ENCODE data around the gene IZUMO1.

IZUMO1 gene

DNA sequence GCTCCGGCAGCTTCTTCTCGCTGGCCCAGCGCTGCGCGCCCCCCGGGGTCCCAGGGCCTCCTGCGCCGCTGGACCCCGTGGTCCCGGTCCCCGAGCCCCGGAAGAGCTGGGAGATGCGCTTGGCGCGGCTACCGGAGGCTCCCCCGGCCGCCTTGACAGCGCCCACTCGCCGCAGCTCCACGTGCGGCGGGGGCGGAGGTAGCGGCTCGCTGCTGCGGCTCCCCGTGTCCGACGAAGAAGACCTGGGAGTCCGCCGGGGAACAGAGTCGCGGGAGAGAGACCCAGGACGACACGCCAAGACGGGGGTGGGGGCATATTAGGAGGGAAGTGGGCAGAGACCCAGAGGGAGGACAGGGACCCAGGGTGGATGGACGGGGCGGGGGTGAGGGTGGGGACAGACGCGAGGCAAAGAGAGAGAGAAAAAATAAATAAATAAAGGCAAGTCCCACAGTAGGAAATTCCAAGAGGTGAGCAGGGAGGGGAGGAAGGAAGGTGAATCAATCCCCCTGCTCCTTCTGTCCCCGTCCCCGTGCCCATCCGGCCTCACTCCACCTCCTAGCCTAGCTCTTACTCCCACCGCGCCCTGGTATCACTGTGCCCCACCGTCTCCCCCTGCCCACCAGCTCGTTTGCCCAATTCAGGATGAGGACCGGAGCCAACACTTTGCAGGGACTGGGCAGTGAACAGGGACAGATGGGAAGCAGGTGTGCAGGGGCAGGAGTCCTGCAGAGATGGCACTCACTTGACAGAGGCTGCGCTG lies 7.1 kb downstream of the IZUMO1 start:
- H3K4me1 ChIP-seq, result peaks cover 7% of the 10 kb centered on the region; the same call in 1 of the 2 replicates
- no peaks in the 10 kb centered on the region for H3K9me3 ChIP-seq
- TF ChIP-seq, protein P1, sequence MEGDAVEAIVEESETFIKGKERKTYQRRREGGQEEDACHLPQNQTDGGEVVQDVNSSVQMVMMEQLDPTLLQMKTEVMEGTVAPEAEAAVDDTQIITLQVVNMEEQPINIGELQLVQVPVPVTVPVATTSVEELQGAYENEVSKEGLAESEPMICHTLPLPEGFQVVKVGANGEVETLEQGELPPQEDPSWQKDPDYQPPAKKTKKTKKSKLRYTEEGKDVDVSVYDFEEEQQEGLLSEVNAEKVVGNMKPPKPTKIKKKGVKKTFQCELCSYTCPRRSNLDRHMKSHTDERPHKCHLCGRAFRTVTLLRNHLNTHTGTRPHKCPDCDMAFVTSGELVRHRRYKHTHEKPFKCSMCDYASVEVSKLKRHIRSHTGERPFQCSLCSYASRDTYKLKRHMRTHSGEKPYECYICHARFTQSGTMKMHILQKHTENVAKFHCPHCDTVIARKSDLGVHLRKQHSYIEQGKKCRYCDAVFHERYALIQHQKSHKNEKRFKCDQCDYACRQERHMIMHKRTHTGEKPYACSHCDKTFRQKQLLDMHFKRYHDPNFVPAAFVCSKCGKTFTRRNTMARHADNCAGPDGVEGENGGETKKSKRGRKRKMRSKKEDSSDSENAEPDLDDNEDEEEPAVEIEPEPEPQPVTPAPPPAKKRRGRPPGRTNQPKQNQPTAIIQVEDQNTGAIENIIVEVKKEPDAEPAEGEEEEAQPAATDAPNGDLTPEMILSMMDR (IDR thresholded peaks at IDR 0.05; ENCODE audit: low read depth, low read length), result no peak
- H3K4me3 ChIP-seq (ENCODE audit: low read depth, low read length), result peak overlapping the region; percentile 51
- H3K27me3 ChIP-seq, result peaks cover 5% of the 10 kb centered on the region
- H3K36me3 ChIP-seq, result no peaks in the 10 kb centered on the region
- DNase-seq, result no peak

DNA sequence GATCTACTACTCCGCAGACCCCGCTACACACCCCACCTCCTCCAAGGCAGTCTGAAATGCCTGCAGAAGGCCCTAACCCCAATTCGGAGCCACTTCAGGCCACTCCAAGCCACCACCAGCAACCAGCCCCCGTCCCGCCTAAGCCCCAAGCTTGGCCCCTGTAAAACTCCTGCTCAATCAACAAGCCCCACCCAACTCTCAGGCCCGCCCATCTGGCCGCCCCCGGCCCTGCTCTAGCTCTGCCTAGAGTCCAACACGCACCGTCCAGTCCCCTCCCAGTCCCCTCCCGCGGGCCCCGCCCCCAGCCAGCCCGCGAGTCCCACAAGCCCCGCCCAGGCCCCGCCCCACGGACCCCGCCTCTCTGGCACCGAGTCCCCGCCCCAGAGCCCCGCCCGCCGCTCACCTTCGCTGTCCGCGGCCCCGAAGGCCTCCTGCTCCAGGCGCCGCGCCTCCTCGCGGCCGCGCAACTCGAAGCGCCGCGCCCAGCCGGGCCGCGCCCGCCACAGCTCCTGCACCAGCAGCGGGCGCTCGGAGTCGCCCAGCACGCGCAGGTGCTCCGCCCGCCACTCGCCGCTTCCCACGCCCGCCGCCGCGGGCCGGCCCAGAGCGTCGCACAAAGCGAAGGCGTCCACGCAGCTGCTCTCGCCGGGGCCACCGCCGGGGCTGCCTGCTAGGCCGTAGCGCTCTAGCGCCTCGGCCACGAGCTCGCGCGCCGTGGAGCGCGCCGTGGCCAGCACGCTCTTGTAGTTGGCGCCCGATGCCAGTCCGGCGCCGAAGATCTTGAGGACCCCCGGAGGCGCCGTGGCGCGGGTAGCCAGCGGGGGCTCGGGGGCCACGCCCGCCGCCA lies 7.9 kb downstream of the IZUMO1 start:
- Histone ChIP-seq H3K36me3 (no peaks in the 10 kb centered on the region), H3K9me3 (no peaks in the 10 kb centered on the region), H3K27me3 (peaks cover 5% of the 10 kb centered on the region), H3K4me3 (ENCODE audit: low read depth, low read length) (peak overlapping the region; percentile 51), H3K4me1 (peaks cover 7% of the 10 kb centered on the region; the same call in 1 of the 2 replicates)
- TF ChIP-seq, protein P1 (IDR thresholded peaks at IDR 0.05; ENCODE audit: low read depth, low read length), result peak; percentile 17
- peak; percentile 100 for DNase-seq

DNA sequence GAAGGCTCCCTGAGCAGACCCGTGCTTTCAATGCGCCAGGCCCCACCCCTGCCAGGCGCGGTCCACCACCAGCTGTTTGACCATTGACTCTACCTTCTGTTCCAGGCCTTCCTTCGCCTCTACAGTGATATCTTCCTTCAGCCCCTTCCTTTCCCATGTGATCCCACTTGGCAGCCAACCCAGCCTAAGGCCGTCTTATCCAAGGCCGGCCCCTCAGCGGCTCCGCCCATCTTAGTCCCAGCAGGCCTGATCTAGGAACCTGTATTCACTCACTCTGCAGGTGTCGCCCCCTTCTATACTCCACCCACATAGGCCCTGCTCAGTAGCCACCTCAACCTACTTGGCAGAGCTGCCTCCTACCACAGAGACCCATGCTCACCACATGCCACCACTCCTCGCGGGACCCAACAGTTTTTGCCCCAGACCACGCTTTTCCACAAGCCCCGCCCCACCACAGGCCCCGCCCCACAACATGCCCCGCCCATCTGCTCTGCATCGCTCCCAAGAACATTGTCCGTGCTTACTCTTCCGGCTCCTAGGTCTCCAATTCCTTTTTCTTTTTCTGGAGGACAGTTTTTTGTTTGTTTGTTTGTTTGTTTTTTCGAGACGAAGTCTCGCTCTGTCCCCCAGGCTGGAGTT lies 9.2 kb downstream of the IZUMO1 start:
- no peak for DNase-seq
- H3K4me1 ChIP-seq, result peaks cover 7% of the 10 kb centered on the region; the same call in 1 of the 2 replicates
- H3K27me3 ChIP-seq, result peaks cover 5% of the 10 kb centered on the region
- no peak overlapping the region for H3K4me3 ChIP-seq (ENCODE audit: low read depth, low read length)
- H3K9me3 ChIP-seq, result no peaks in the 10 kb centered on the region
- TF ChIP-seq, protein P1 (IDR thresholded peaks at IDR 0.05; ENCODE audit: low read depth, low read length), result no peak
- no peaks in the 10 kb centered on the region for H3K36me3 ChIP-seq

DNA sequence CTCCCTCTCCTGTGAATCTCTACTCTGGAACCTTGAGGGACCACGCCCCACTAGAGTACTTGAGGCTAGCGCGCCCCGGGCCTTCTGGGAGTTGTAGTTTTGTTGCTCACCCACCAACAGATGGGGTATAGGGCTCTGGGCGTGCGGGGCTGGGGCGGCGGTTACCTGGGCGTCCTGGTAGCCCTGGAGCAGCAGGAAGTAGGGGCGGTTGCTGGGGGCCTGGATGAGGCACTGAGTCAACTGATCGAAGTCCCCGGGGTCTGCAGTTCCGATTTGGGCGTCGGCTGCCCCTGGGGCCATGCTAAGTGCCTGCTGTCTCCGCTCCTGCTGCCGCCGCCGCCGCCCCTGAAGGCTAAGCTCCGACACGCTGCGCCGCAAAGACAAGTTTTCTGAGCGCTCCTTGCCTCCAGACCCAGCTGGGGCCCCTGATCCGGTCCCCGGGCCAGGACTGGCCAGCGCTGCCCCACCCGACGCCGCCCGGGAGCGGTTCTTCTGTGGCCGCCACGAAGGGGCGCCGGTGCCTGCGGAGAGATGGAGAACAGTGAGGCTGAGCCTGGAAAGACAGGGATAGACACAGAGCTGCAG lies 11.6 kb downstream of the IZUMO1 start:
- Histone ChIP-seq H3K27me3 (peaks cover 5% of the 10 kb centered on the region), H3K4me3 (ENCODE audit: low read depth, low read length) (no peak overlapping the region), H3K36me3 (no peaks in the 10 kb centered on the region), H3K9me3 (no peaks in the 10 kb centered on the region), H3K4me1 (no peaks in the 10 kb centered on the region; the same call in 1 of the 2 replicates)
- TF ChIP-seq, protein P1 (IDR thresholded peaks at IDR 0.05; ENCODE audit: low read depth, low read length), result no peak
- DNase-seq, result no peak

DNA sequence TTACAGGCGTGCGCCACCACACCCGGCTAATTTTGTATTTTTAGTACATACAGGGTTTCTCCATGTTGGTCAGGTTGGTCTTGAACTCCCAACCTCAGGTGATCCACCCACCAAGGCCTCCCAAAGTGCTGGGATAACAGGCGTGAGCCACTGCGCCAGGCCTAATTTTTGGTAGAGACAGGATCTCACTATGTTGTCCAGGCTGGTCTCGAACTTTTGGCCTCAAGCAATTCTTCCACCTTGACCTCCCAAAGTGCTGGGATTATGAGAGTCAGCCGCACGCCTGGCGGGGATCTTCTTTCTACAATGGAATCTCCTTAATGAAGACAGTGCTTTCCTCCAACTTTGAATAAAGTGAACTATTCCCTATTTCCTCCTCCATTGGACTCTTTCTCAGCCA lies 12.1 kb downstream of the IZUMO1 start:
- H3K4me3 ChIP-seq (ENCODE audit: low read depth, low read length), result no peak overlapping the region
- H3K4me1 ChIP-seq, result no peaks in the 10 kb centered on the region; the same call in 1 of the 2 replicates
- TF ChIP-seq, protein P1 (IDR thresholded peaks at IDR 0.05; ENCODE audit: low read depth, low read length), result no peak
- no peaks in the 10 kb centered on the region for H3K36me3 ChIP-seq
- no peak for DNase-seq
- H3K27me3 ChIP-seq, result peaks cover 5% of the 10 kb centered on the region
- H3K9me3 ChIP-seq, result no peaks in the 10 kb centered on the region

Data from BE2C (cell line).